Activated naive CD8-positive, alpha-beta T cell treated with anti-CD3 and anti-CD28 coated beads for 36 hours (primary cell): ENCODE results near the gene H2BK1. TPM values are rescaled to one million over a fixed set of nuclear protein-coding genes. Genes with fewer than 3 reads are reported as not detected.

Experiments used
- DNase-seq: peaks from one replicate; pipeline ENCODE4 v3.0.0; 2021
- H3K27ac Mint-ChIP-seq: one replicate; pipeline ENCODE4 v1.8.0; 2022; ENCODE audit warnings: mild to moderate bottlenecking, moderate library complexity, mixed read lengths
- H3K27me3 Mint-ChIP-seq: one replicate; pipeline ENCODE4 v1.8.0; 2022; ENCODE audit warnings: mild to moderate bottlenecking, mixed read lengths
- H3K36me3 Mint-ChIP-seq: one replicate; pipeline ENCODE4 v1.8.0; 2021; ENCODE audit warnings: mild to moderate bottlenecking, mixed read lengths
- H3K4me1 Mint-ChIP-seq: one replicate; pipeline ENCODE4 v1.8.0; 2021; ENCODE audit warnings: mixed read lengths
- H3K4me3 Mint-ChIP-seq: one replicate; pipeline ENCODE4 v1.8.0; 2022; ENCODE audit warnings: mild to moderate bottlenecking, moderate library complexity, mixed read lengths
- H3K9me3 Mint-ChIP-seq: one replicate; pipeline ENCODE4 v1.8.0; 2022; ENCODE audit warnings: mixed read lengths
- total RNA-seq, 2 experiments: library from RNA; stranded (reverse); gene quantifications; one replicate each; pipeline ENCODE4 v1.2.3, GENCODE V29; 2021

Gene H2BK1
- total RNA-seq, 2 experiments from 2014 or later: not detected

- DNase-seq: peak; percentile 63
- Mint-ChIP-seq H3K27me3 (peaks cover 66% of the 10 kb centered on the region), H3K4me3 (no peak overlapping the region), H3K4me1 (peaks cover 9% of the 10 kb centered on the region), H3K36me3 (no peaks in the 10 kb centered on the region), H3K27ac (no peak overlapping the region), H3K9me3 (no peaks in the 10 kb centered on the region)
Observed at GRCh38 chr7:151174246-151175046, 35.8 kb downstream of the H2BK1 start.

- no peak overlapping the region for H3K27ac Mint-ChIP-seq
Observed at GRCh38 chr7:151173386-151174245, 36.7 kb downstream of the H2BK1 start.

GRCh38 chr7:151172273-151173141 lies 37.8 kb downstream of the H2BK1 start:
- peak; percentile 82 for DNase-seq
- H3K36me3 Mint-ChIP-seq: no peaks in the 10 kb centered on the region
- H3K27me3 Mint-ChIP-seq: peaks cover 76% of the 10 kb centered on the region
- H3K27ac Mint-ChIP-seq: no peak overlapping the region
- no peak overlapping the region for H3K4me3 Mint-ChIP-seq
- peaks cover 9% of the 10 kb centered on the region for H3K4me1 Mint-ChIP-seq
- H3K9me3 Mint-ChIP-seq: no peaks in the 10 kb centered on the region

More at GRCh38 chr7:151173386-151174245, 36.7 kb downstream of the H2BK1 start:
- Mint-ChIP-seq H3K4me1 (peaks cover 9% of the 10 kb centered on the region), H3K36me3 (no peaks in the 10 kb centered on the region), H3K4me3 (no peak overlapping the region), H3K9me3 (no peaks in the 10 kb centered on the region), H3K27me3 (peaks cover 74% of the 10 kb centered on the region)
- DNase-seq: no peak

- no peaks in the 10 kb centered on the region for H3K9me3 Mint-ChIP-seq
- H3K36me3 Mint-ChIP-seq: no peaks in the 10 kb centered on the region
- peaks cover 9% of the 10 kb centered on the region for H3K4me1 Mint-ChIP-seq
- H3K27ac Mint-ChIP-seq: no peak overlapping the region
- H3K4me3 Mint-ChIP-seq: peak overlapping the region; percentile 67
- H3K27me3 Mint-ChIP-seq: peaks cover 61% of the 10 kb centered on the region
- DNase-seq: no peak
Observed at GRCh38 chr7:151168787-151169162, 41.5 kb downstream of the H2BK1 start.

GRCh38 chr7:151168003-151168786 lies 42.1 kb downstream of the H2BK1 start:
- H3K4me1 Mint-ChIP-seq: peaks cover 9% of the 10 kb centered on the region
- no peak overlapping the region for H3K27ac Mint-ChIP-seq
- no peaks in the 10 kb centered on the region for H3K9me3 Mint-ChIP-seq
- peak overlapping the region; percentile 67 for H3K4me3 Mint-ChIP-seq
- no peaks in the 10 kb centered on the region for H3K36me3 Mint-ChIP-seq
- DNase-seq: peak; percentile 77
- H3K27me3 Mint-ChIP-seq: peaks cover 55% of the 10 kb centered on the region

- DNase-seq: no peak
Observed at GRCh38 chr7:151167197-151167961, 42.9 kb downstream of the H2BK1 start, which contains the start of gene GBX1. TSS of gene GBX1 (minus strand) at chr7:151167694. CDS start at chr7:151167548, 146 bp downstream.

GRCh38 chr7:151166629-151167196 lies 43.6 kb downstream of the H2BK1 start:
- peaks cover 42% of the 10 kb centered on the region for H3K27me3 Mint-ChIP-seq
- H3K27ac Mint-ChIP-seq: no peak overlapping the region
- H3K4me3 Mint-ChIP-seq: no peak overlapping the region
- no peaks in the 10 kb centered on the region for H3K36me3 Mint-ChIP-seq
- no peaks in the 10 kb centered on the region for H3K4me1 Mint-ChIP-seq
- no peak for DNase-seq
- no peaks in the 10 kb centered on the region for H3K9me3 Mint-ChIP-seq

More at GRCh38 chr7:151167197-151167961, 42.9 kb downstream of the H2BK1 start, which contains the start of gene GBX1:
- Mint-ChIP-seq H3K36me3 (no peaks in the 10 kb centered on the region), H3K27ac (no peak within 1 kb of the TSS), H3K4me3 (peak within 1 kb of the TSS; percentile 67), H3K4me1 (peaks cover 4% of the 10 kb centered on the region), H3K27me3 (peaks cover 47% of the 10 kb centered on the region), H3K9me3 (no peaks in the 10 kb centered on the region)

GRCh38 chr7:151161757-151162156 lies 48.5 kb downstream of the H2BK1 start:
- H3K27me3 Mint-ChIP-seq: peaks cover 12% of the 10 kb centered on the region
- no peaks in the 10 kb centered on the region for H3K4me1 Mint-ChIP-seq

More at GRCh38 chr7:151161757-151162156, 48.5 kb downstream of the H2BK1 start:
- Mint-ChIP-seq H3K4me3 (no peak overlapping the region), H3K36me3 (no peaks in the 10 kb centered on the region), H3K27ac (no peak overlapping the region), H3K9me3 (no peaks in the 10 kb centered on the region)
- DNase-seq: no peak

Other genes starting within 250 kb of the H2BK1 start
- gene KCNH2, start 232.2 kb downstream of the H2BK1 start, total RNA-seq: under 1 TPM; 0.22 to 0.45 TPM
- gene NOS3, start 219.5 kb downstream of the H2BK1 start, total RNA-seq: 1 to 10 TPM; 5.8 to 6.1 TPM
- gene ATG9B, start 186.0 kb downstream of the H2BK1 start, total RNA-seq: 10 to 100 TPM; 12.3 TPM
- 10 to 100 TPM; 34.3 to 37.6 TPM for gene ABCB8, start 182.0 kb downstream of the H2BK1 start, total RNA-seq
- gene ASIC3, start 162.0 kb downstream of the H2BK1 start, total RNA-seq: 1 to 10 TPM; 2.7 to 3.2 TPM
- gene CDK5, start 152.6 kb downstream of the H2BK1 start, total RNA-seq: 10 to 100 TPM; 13.3 to 16.0 TPM
- 10 to 100 TPM; 66.5 to 69.1 TPM for gene SLC4A2, start 150.9 kb downstream of the H2BK1 start, total RNA-seq
- gene FASTK, start 129.7 kb downstream of the H2BK1 start, total RNA-seq: 10 to 100 TPM; 65.9 to 68.7 TPM
- 10 to 100 TPM; 59.2 to 59.3 TPM for gene TMUB1, start 127.0 kb downstream of the H2BK1 start, total RNA-seq
- 10 to 100 TPM; 24.8 to 25.3 TPM for gene AGAP3, start 124.0 kb downstream of the H2BK1 start, total RNA-seq
- gene GBX1, start 42.8 kb downstream of the H2BK1 start, total RNA-seq: not detected
- gene ASB10, start 23.2 kb downstream of the H2BK1 start, total RNA-seq: not detected
- gene ABCF2, start 16.7 kb upstream of the H2BK1 start, total RNA-seq: 10 to 100 TPM; 85.2 to 87.5 TPM
- gene CHPF2, start 22.0 kb upstream of the H2BK1 start, total RNA-seq: 10 to 100 TPM; 24.5 to 25.1 TPM
- 1 to 10 TPM; 4.1 to 4.3 TPM for gene SMARCD3, start 38.2 kb upstream of the H2BK1 start, total RNA-seq
- 10 to 100 TPM; 51.2 to 51.6 TPM for gene NUB1, start 131.3 kb upstream of the H2BK1 start, total RNA-seq
- not detected for gene WDR86, start 199.6 kb upstream of the H2BK1 start, total RNA-seq
- under 1 TPM; 0.12 to 0.74 TPM for gene CRYGN, start 229.7 kb upstream of the H2BK1 start, total RNA-seq